ENCODE data around the gene TTC9B. TPM values are rescaled to one million over a fixed set of nuclear protein-coding genes. Genes with fewer than 3 reads are reported as not detected.

TTC9B gene
- total RNA-seq, 1 donor from 2014 or later = not detected

GRCh38 chr19:40192758-40193586, 25.2 kb downstream of the TTC9B start:
- H3K36me3 ChIP-seq = no peaks in the 10 kb centered on the region
- H3K4me3 ChIP-seq = peak overlapping the region; percentile 75 to 99
- no peak for DNase-seq (ENCODE audit: low spot score in 2 of 2)
- no peak overlapping the region for H3K27ac ChIP-seq
- TF ChIP-seq CTCF (IDR thresholded peaks at IDR 0.05) = no peak
- H3K9me3 ChIP-seq = no peaks in the 10 kb centered on the region
- intact Hi-C loops (cut with DNase I) = loop anchor here (5.0 kb wide), 4 partner anchors 154 to 346 kb away; partner anchors contain the start of genes C19orf47, FBL, PLD3 and PSMC4
- H3K27me3 ChIP-seq = no peaks in the 10 kb centered on the region
- H3K4me1 ChIP-seq = peaks cover 9 to 22% of the 10 kb centered on the region in 2 donors

DNA sequence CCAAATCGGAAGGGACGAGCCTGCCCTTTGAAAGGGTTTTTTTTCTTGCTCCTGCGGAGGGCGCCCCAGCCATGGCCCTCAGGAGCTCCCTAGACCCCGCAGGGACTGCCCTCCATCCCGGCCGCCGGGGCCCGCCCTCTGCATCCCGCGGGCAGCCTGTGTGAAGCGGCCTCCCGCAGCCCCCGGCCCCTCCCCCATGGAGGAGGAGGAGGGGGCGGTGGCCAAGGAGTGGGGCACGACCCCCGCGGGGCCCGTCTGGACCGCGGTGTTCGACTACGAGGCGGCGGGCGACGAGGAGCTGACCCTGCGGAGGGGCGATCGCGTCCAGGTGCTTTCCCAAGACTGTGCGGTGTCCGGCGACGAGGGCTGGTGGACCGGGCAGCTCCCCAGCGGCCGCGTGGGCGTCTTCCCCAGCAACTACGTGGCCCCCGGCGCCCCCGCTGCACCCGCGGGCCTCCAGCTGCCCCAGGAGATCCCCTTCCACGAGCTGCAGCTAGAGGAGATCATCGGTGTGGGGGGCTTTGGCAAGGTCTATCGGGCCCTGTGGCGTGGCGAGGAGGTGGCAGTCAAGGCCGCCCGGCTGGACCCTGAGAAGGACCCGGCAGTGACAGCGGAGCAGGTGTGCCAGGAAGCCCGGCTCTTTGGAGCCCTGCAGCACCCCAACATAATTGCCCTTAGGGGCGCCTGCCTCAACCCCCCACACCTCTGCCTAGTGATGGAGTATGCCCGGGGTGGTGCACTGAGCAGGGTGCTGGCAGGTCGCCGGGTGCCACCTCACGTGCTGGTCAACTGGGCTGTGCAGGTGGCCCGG, 26.1 kb downstream of the TTC9B start:
- Histone ChIP-seq H3K36me3 (no peaks in the 10 kb centered on the region), H3K9me3 (no peaks in the 10 kb centered on the region), H3K4me3 (peak overlapping the region; percentile 75 to 99), H3K4me1 (peaks cover 9 to 22% of the 10 kb centered on the region in 2 donors), H3K27me3 (no peaks in the 10 kb centered on the region), H3K27ac (peak overlapping the region; percentile 92 to 99)
- TF ChIP-seq CTCF (IDR thresholded peaks at IDR 0.05) = peak in 1 of 3 experiments; percentile 10
- intact Hi-C loops (cut with DNase I) = loop anchor here (2.0 to 5.0 kb wide), 5 partner anchors 31 to 345 kb away; partner anchors contain the start of genes C19orf47, FBL, PLD3 and PSMC4
- no peak for DNase-seq (ENCODE audit: low spot score in 2 of 2)

- Histone ChIP-seq H3K36me3 (no peaks in the 10 kb centered on the region), H3K9me3 (no peaks in the 10 kb centered on the region), H3K4me1 (peaks cover 9 to 22% of the 10 kb centered on the region in 2 donors), H3K4me3 (peak within 1 kb of the TSS; percentile 75 to 99), H3K27me3 (no peaks in the 10 kb centered on the region), H3K27ac (peak within 1 kb of the TSS; percentile 92 to 99)
- peak in 1 of 2 donors; percentile 86 for DNase-seq (ENCODE audit: low spot score in 2 of 2)
- TF ChIP-seq CTCF (IDR thresholded peaks at IDR 0.05) = no peak
- intact Hi-C loops (cut with DNase I) = loop anchor here (2.0 to 5.0 kb wide), 5 partner anchors 32 to 344 kb away; partner anchors contain the start of genes C19orf47, FBL, PLD3 and PSMC4
Observed at GRCh38 chr19:40190891-40191835, 27.0 kb downstream of the TTC9B start, which contains the start of gene MAP3K10. Gene MAP3K10 (plus strand): TSS chr19:40191426. CDS start chr19:40192032, 606 bp downstream.

GRCh38 chr19:40184273-40184672, 33.9 kb downstream of the TTC9B start:
- no peaks in the 10 kb centered on the region for H3K4me1 ChIP-seq
- no peak for TF ChIP-seq CTCF (IDR thresholded peaks at IDR 0.05)
- H3K4me3 ChIP-seq = no peak overlapping the region
- no peak for DNase-seq (ENCODE audit: low spot score in 2 of 2)
- H3K27me3 ChIP-seq = no peaks in the 10 kb centered on the region
- no peaks in the 10 kb centered on the region for H3K36me3 ChIP-seq
- H3K27ac ChIP-seq = no peak overlapping the region
- H3K9me3 ChIP-seq = no peaks in the 10 kb centered on the region
- intact Hi-C loops (cut with DNase I) = no loop called here

GRCh38 chr19:40178756-40179155, 39.4 kb downstream of the TTC9B start:
- Histone ChIP-seq H3K9me3 (no peaks in the 10 kb centered on the region), H3K4me1 (no peaks in the 10 kb centered on the region), H3K36me3 (no peaks in the 10 kb centered on the region), H3K27me3 (no peaks in the 10 kb centered on the region), H3K4me3 (no peak overlapping the region), H3K27ac (no peak overlapping the region)
- intact Hi-C loops (cut with DNase I) = no loop called here
- no peak for TF ChIP-seq CTCF (IDR thresholded peaks at IDR 0.05)
- DNase-seq (ENCODE audit: low spot score in 2 of 2) = no peak
